ENCODE results near the gene TEPSIN.
A peak's percentile ranks its signal among the peaks of the same experiment; 100 is the strongest.

The TEPSIN gene

GRCh38 chr17:81238815-81239713, at the start of gene TEPSIN, which contains the start of gene NDUFAF8:
Gene TEPSIN, minus strand, starts transcription at chr17:81239055. Its CDS starts 22 bp downstream, at chr17:81239033.
Gene NDUFAF8, plus strand, starts transcription at chr17:81239318. Its CDS starts 46 bp downstream, at chr17:81239364.
- DNase-seq: peak; percentile 98

DNA sequence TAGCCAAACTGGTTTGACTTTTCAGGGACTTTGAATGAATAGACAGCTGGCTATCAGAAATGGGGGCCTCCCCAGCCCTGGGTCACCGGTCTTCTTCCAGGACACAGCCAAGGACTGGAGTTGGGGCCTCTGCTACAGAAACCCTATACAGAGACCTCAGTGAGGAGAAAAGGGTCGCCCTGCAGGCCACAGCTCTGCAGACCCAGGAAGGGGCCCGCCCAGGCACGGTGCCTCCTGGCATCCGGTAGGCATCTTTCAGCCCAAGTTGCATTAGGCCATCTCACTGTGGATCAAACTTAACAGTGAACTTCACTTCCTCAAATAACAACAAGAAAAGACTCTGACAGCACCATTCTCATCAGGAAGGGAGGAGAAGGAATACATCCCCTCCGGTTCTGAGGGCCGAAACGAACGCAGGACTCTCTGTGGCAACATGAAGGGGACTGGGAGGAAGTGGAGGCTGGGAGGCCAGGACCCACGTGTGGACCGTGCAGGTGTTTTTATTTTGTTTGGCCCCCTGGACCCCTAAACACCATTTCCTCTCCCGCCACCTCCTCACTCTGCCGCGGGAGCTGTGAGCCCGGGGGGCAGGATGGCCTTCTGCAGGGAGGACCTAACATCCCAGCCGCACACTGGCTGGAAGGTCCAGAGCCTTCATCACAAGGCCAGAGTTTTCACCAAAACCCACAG, 49.0 kb upstream of the TEPSIN start:
- DNase-seq: no peak

GRCh38 chr17:81287152-81287551, 48.3 kb upstream of the TEPSIN start:
- no peak for DNase-seq

DNA sequence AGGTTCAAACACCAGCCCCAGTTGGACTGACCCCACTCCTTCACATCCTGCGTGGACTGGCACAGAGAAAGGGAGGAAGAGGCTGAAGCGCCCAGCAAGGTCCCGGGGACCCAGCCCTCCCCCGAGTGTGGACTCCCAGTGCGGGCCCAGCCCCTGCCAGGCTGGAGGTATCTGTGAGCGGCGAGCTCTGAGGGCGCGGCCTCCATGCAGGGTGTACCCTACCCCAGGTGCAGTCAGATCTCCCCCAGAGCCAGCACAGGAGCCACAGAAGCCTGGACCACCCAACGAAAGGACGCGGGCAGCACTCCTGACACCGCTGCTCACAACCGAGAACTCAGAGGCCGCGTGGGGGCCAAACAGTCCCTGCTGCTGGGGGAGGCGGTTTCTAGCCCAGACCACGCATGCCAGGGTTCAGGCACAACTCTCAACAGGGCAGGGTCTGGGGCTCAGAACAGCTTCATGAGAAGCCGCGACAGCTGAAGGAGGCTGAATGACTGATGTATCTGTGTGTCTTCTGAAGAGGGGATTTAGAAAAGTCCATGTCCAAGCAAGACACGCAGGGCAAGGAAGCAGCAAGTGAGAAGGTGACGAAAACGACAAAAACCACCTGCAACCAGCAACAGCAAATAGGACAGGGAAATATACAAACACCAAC, 47.8 kb upstream of the TEPSIN start:
- no peak for DNase-seq

DNA sequence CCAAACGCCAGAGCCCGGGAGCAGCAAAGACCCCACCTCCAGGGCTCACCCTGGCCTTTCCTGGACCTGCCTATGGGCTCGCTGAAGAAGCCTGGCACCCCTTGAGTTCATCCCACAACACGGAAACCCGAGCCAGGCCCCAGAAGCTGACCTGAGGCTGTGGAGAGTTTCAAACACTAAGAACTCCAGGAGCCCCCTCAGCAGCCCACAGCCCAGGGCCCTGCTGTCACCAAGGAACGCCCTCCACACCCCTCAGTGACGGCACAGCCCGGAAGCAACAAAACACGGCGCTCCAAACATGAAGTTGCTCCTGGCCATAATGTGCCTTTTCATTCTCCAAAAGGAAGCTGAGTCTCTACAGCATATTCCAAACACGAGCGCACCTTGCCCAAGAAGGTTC, 47.0 kb upstream of the TEPSIN start:
- no peak for DNase-seq

- DNase-seq: no peak
Measured at GRCh38 chr17:81285179-81285878, 46.5 kb upstream of the TEPSIN start.

- DNase-seq: no peak
Measured at GRCh38 chr17:81282876-81283275, 44.0 kb upstream of the TEPSIN start.

DNA sequence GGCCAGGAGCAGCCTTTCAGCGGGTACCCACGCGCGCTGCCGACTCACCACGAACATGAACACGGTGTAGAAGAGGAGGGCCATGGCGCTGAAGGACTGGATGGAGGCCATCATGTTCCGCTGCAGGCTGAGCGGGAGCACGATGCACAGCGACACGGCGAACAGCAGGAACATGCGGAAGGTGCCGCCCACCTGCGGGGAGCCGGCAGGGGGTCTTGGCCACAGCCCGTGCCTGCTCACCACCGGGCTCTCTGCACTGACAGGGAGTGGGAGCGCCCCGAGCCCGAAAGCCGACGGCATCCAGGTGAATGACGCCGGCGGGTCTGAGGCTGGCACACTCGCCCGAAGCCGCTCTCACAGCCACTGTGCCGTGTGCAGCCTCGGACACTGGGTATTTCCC, 43.3 kb upstream of the TEPSIN start:
- no peak for DNase-seq

- DNase-seq: no peak
Measured at GRCh38 chr17:81280571-81280970, 41.7 kb upstream of the TEPSIN start.

GRCh38 chr17:81279278-81280275, 40.7 kb upstream of the TEPSIN start:
- no peak for DNase-seq

DNA sequence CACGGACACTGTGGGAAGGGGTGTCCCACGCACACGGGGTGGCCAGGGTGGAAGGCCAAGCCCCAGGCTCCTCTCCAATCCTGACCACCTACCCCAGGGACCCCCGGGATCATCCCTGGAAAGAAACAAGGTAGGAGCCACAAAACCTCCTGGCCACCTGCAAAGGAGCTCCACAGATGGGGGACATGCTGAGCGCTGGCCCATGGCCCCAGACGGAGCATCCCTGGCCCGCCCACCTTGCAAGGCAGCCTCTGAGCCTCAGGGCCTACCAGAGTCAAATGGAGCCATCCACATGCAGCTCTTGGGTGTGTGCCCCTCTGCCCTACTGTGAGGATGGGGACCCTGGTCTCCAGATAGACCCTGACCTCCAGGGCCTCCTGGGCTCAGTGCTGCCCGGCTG, 40.0 kb upstream of the TEPSIN start:
- no peak for DNase-seq

DNA sequence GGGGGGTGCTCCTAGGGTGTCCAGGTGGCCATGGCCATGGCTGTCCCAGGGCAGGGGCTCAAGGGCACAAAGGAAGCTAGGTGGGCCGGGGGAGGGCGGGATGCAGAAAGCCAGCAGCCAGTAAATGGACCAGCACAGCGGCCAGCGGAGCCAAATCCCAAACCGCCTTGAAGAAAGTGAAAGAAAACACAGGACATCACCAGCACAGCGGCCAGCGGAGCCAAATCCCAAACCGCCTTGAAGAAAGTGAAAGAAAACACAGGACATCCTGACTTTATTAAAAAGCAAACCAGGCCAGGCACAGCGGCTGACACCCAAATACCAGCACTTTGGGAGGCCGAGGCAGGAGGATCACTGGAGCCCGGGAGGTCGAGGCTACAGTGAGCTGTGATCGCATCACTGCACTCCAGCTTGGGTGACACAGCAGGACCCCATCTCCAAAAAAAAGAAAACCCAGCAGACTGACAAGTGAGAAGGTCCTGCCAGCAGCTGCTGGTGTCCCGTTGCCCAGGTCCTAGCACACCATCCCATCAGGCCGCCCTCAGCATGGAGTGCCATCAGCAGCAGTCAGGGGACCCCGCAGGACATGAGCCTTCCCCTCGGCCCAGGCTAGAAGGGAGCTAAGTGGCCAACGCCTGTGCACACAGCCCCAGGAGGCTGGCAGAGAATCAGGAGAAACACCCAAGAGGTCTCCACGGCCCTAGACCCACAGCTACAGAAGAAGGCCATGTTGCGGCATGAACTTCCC, 39.3 kb upstream of the TEPSIN start:
- no peak for DNase-seq

DNA sequence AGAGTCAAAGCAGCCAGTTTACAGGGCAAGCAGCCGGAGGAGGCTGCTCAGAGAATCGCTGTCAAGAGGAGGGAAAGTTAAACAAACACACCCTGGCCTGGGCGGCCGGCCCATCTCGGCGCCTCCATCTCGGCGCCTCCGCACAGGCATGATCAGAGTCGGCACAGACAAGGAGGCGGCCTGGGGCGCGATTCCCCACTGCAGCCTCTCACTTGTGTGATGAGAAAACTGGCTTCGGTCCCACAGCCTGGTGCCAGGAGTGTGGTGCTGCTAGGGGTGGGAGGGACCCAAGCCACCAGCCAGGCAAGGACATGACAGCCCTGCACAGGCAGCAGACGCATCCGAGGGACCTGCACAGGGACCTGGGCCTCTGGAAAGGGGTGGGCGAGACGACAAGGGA, 38.6 kb upstream of the TEPSIN start:
- DNase-seq: peak; percentile 76

- DNase-seq: no peak
Measured at GRCh38 chr17:81276781-81277180, 37.9 kb upstream of the TEPSIN start.

GRCh38 chr17:81274471-81274855, 35.6 kb upstream of the TEPSIN start:
- no peak for DNase-seq

DNA sequence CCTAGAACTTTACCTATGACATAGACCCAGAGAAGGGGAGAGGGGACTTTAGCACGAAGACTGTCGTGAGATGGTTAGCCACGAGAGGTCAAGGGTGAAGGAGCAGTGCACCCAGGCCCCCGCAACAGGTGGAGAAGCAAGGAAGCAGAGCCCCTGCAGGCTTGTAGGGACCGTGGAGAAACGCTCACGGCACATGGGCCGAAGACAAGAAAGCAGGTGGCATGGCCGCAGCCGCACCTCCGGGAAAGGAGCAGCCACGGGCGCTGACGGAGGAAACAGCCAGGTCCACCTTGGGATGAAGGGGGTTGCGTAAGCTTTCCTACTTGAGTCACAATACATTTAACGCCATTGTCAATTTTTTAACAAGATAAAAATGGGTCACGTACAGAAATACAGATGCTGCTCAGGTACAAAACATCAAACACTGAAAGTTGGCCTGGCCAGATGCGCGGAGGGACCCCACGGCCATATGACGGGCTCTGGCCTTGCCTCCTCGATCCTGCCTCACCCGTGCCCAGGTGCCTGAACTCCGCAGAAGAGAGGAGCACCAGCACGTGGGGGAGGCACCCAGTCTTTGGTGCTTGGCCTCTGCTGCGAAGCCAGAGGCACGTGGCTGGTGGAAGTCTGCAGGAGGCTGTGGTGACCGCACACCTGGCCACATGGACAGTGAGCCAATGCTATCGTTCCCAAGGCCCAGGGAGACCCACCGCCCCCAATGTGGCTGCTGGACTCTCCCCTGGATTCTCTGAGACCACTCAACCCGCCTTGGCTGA, 35.0 kb upstream of the TEPSIN start:
- DNase-seq: no peak

GRCh38 chr17:81272616-81273015, 33.8 kb upstream of the TEPSIN start:
- no peak for DNase-seq

DNA sequence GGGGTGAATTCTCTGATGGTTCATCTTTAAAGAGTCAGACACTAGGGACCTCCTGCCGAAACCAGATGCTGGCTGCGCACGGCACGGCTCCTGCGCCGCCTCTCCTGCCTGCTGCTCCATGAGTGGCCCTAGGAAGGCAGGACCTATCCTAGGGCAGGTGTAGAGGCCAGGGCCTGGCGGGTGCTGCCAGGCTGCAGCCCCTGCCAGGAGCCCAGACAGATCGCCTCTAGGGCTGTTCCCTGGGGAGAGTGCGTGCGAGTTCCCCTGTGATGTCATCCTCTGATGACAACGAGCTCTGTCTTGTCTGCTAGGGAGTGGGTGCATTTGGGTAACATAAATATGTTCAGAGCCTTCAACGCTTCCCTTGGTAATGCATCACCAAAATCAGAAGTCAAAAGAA, 32.4 kb upstream of the TEPSIN start:
- DNase-seq: no peak

DNA sequence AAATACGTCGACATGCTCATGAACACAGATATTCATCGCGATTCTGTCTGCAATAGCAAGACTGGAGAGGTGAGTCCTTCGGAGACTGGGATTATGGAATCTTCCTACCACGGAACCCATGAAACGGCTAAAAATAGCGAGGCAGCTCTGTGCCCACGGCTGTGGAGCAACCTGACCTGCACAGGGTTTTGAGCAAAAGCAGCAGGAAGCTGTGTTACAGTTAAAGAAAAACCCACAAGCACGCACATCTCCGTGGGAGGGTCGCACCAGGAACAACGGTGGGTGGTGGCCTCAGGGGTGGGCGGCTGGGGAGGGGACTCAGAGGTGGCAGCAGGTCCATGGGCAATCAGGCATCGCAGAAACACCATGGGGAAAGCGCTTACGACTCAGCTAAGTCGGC, 31.4 kb upstream of the TEPSIN start:
- no peak for DNase-seq

DNA sequence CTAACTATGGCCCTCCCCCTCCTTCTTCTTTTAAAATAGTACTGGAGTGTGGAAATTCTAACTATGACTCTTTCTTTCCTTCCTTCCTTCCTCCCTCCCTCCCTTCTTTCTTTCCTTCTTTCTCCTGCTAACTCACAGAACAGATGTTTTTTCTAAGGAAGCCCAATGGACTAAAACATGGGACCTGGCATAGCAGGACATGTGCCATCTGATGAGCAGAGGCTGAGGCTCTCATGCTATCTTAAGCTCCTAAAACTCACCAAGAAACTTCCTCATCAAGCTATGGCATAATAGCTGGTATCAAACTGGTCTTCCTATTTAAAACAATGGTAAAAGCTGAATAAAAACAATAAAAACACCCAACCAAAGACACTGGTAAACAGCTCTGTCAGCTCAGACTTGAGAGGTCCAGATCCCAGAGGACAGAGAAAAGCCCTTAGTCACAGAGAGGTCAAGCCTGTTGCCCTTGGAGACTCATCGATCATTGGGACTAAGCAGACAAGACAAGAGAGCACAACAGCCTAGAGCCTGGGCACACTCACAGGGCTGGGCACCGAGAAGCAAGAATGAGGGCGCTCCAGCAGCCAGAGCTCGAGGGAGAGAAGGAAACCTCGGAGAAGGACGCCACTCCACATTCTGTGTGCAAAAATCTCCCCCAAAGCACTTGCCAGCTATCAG, 28.7 kb upstream of the TEPSIN start:
- no peak for DNase-seq
